Panc1 (cell line): ENCODE measurements around the gene INSC.

Experiments
- POLR2AphosphoS5 ChIP-seq: IDR thresholded peaks from 2 replicates; pipeline ENCODE4 v1.6.1; 2012; ENCODE audit warnings: mild to moderate bottlenecking, low read depth, low read length, moderate library complexity
- TF ChIP-seq, protein P1 (sequence below): fragments of 450-650 bp; IDR thresholded peaks from 2 replicates; pipeline ENCODE4 v1.5.1; 2017; ENCODE audit warnings: mild to moderate bottlenecking
- TF ChIP-seq, protein P2 (sequence below), 2 experiments: IDR thresholded peaks; 2 replicates each; pipeline ENCODE4 v1.6.1; 2011 to 2012; ENCODE audit warnings: low read depth in 2 of 2, control low read depth in 1 of 2, low read length in 1 of 2, mild to moderate bottlenecking in 1 of 2, moderate library complexity in 1 of 2; ENCODE audit not compliant: insufficient read depth in 1 of 2

DNA sequence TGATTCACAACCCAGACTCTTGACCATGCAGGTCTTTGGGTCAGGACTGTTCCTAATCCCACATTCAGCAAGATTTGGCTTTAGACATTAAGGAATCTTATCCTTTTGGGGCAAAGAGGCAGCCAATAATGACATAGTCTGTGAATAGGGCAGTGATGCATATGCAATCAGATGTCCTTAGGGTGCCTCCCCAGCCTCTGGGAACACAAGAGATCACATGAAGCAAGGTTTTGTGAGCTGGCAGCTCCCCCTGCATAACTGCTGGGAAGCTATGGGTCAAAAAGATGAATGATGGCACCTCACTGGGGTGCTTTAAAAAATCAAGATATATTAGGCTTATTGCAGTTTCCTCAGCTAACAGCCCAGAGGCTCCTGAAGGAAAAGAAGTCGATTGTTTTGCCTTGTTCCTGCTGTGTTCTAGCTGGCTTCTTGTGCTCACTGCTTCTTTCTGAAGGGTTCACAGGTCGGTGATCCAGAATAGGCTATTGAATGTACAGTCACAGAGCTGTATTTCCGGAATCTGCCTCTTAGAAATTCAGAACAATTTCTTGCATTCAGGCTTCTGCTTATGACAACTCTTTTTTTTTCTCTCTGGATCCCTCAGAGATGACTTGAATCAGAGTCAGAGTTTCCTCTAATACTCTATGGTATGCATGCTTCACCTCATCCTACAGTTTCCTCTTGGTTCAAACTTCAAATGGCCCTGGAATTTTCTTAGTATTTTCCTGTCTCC, 31.7 kb downstream of the INSC start:
- TF ChIP-seq, protein P1, sequence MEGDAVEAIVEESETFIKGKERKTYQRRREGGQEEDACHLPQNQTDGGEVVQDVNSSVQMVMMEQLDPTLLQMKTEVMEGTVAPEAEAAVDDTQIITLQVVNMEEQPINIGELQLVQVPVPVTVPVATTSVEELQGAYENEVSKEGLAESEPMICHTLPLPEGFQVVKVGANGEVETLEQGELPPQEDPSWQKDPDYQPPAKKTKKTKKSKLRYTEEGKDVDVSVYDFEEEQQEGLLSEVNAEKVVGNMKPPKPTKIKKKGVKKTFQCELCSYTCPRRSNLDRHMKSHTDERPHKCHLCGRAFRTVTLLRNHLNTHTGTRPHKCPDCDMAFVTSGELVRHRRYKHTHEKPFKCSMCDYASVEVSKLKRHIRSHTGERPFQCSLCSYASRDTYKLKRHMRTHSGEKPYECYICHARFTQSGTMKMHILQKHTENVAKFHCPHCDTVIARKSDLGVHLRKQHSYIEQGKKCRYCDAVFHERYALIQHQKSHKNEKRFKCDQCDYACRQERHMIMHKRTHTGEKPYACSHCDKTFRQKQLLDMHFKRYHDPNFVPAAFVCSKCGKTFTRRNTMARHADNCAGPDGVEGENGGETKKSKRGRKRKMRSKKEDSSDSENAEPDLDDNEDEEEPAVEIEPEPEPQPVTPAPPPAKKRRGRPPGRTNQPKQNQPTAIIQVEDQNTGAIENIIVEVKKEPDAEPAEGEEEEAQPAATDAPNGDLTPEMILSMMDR, result no peak
- TF ChIP-seq POLR2AphosphoS5, result no peak
- TF ChIP-seq, protein P2, sequence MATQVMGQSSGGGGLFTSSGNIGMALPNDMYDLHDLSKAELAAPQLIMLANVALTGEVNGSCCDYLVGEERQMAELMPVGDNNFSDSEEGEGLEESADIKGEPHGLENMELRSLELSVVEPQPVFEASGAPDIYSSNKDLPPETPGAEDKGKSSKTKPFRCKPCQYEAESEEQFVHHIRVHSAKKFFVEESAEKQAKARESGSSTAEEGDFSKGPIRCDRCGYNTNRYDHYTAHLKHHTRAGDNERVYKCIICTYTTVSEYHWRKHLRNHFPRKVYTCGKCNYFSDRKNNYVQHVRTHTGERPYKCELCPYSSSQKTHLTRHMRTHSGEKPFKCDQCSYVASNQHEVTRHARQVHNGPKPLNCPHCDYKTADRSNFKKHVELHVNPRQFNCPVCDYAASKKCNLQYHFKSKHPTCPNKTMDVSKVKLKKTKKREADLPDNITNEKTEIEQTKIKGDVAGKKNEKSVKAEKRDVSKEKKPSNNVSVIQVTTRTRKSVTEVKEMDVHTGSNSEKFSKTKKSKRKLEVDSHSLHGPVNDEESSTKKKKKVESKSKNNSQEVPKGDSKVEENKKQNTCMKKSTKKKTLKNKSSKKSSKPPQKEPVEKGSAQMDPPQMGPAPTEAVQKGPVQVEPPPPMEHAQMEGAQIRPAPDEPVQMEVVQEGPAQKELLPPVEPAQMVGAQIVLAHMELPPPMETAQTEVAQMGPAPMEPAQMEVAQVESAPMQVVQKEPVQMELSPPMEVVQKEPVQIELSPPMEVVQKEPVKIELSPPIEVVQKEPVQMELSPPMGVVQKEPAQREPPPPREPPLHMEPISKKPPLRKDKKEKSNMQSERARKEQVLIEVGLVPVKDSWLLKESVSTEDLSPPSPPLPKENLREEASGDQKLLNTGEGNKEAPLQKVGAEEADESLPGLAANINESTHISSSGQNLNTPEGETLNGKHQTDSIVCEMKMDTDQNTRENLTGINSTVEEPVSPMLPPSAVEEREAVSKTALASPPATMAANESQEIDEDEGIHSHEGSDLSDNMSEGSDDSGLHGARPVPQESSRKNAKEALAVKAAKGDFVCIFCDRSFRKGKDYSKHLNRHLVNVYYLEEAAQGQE (IDR thresholded peaks at IDR 0.05; ENCODE audit: insufficient read depth in 1 of 2, low read depth in 2 of 2, low read length in 1 of 2), result no peak
